Cardiac muscle cell (in vitro differentiated cells and primary cell): ENCODE results near the gene CMSS1. TPM values are rescaled to one million over a fixed set of nuclear protein-coding genes. Genes with fewer than 3 reads are reported as not detected.
A peak's percentile ranks its signal among the peaks of the same experiment; 100 is the strongest.

Source experiments
- DNase-seq, 2 donors: peaks; one replicate each; pipeline versions ENCODE4 v3.0.0 to v3.0.0-alpha.2; 2010 to 2017; ENCODE audit warnings: low read depth in 1 of 2, low spot score in 1 of 2
- H3K27ac ChIP-seq: fragments of 200-600 bp; sonication (generic); 2 replicates; pipeline ENCODE4 v1.5.1; 2016
- H3K27me3 ChIP-seq: fragments of 200-600 bp; sonication (generic); 2 replicates; pipeline ENCODE4 v1.6.0; 2016; ENCODE audit warnings: control low read depth
- H3K36me3 ChIP-seq: fragments of 200-600 bp; sonication (generic); 2 replicates; pipeline ENCODE4 v1.5.1; 2016; ENCODE audit warnings: control low read depth
- H3K4me1 ChIP-seq: fragments of 200-600 bp; sonication (generic); 2 replicates; pipeline ENCODE4 v1.8.1; 2017; ENCODE audit warnings: low read depth, mild to moderate bottlenecking, mixed run types
- H3K4me3 ChIP-seq: fragments of 200-600 bp; sonication (generic); 2 replicates; pipeline ENCODE4 v1.5.1; 2016; ENCODE audit warnings: mild to moderate bottlenecking
- H3K9me3 ChIP-seq: fragments of 200-600 bp; sonication (generic); 2 replicates; pipeline ENCODE4 v1.5.1; 2017; ENCODE audit warnings: low read depth, mild to moderate bottlenecking, control low read depth
- CTCF ChIP-seq: IDR thresholded peaks from 2 replicates; pipeline ENCODE4 v1.5.1; 2012; ENCODE audit warnings: low read depth, mild to moderate bottlenecking, low read length
- polyA plus RNA-seq: library from polyadenylated mRNA; unstranded; fragments of >200 nt; fragmentation: Nextera tagmentation; extraction: Ambion mirVana; gene quantifications from 2 replicates; pipeline ENCODE4 v1.2.1, GENCODE V29; 2016
- total RNA-seq: library from RNA; depleted of rRNA; stranded (reverse); fragments of >200 nt; gene quantifications from 2 replicates; pipeline ENCODE4 v1.2.3, GENCODE V29; 2016

CMSS1 gene
- total and polyA plus RNA-seq, 2 experiments from 2014 or later = 13.1 to 32.9 TPM

GRCh38 chr3:99875581-99875928, 57.9 kb downstream of the CMSS1 start:
- Histone ChIP-seq H3K4me3 (peak overlapping the region; percentile 44), H3K9me3 (no peaks in the 10 kb centered on the region), H3K27ac (no peak overlapping the region), H3K4me1 (no peaks in the 10 kb centered on the region), H3K27me3 (peaks cover 33% of the 10 kb centered on the region), H3K36me3 (no peaks in the 10 kb centered on the region)
- peak; percentile 17 to 87 for DNase-seq
- TF ChIP-seq CTCF = no peak

- no peaks in the 10 kb centered on the region for H3K36me3 ChIP-seq
- peak overlapping the region; percentile 44 for H3K4me3 ChIP-seq
- no peak for TF ChIP-seq CTCF
- DNase-seq = peak; percentile 86 to 93
- H3K9me3 ChIP-seq = no peaks in the 10 kb centered on the region
- H3K27ac ChIP-seq = no peak overlapping the region
- no peaks in the 10 kb centered on the region for H3K4me1 ChIP-seq
- H3K27me3 ChIP-seq = peaks cover 33% of the 10 kb centered on the region
Observed at GRCh38 chr3:99875929-99876841, 58.5 kb downstream of the CMSS1 start.

DNA sequence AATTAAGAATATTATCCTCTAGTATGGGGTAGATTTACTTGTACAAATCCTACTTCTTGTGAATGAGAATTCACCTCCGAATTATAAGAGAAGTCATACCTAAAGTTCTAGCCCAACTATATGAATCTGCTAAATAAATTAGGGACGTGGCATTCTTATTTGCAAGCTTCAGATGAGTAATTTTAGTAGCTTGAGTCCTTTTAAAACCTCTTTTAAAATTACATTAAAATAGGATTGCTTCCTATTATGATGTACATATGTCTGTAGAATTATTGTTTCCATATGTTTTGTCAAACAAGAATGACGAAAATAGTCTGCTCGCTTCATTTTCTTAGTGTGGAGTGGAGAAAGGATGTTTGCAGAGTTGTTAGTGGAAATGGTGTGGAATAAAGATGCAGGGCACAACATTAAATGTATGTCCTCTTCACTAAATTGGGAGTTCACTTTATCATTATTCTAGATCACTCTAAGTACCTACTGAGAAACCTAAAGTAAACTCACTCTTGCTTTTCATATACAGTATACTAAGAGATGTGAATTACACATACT, 59.4 kb downstream of the CMSS1 start:
- Histone ChIP-seq H3K36me3 (no peaks in the 10 kb centered on the region), H3K27me3 (peaks cover 33% of the 10 kb centered on the region), H3K4me1 (no peaks in the 10 kb centered on the region), H3K4me3 (no peak overlapping the region), H3K27ac (no peak overlapping the region), H3K9me3 (no peaks in the 10 kb centered on the region)
- DNase-seq = no peak
- TF ChIP-seq CTCF = no peak

- DNase-seq = peak in 1 of 2 donors; percentile 66
- no peaks in the 10 kb centered on the region for H3K36me3 ChIP-seq
- H3K9me3 ChIP-seq = no peaks in the 10 kb centered on the region
- H3K4me1 ChIP-seq = no peaks in the 10 kb centered on the region
- H3K27ac ChIP-seq = no peak overlapping the region
- no peak overlapping the region for H3K4me3 ChIP-seq
- no peak for TF ChIP-seq CTCF
- H3K27me3 ChIP-seq = peaks cover 33% of the 10 kb centered on the region
Observed at GRCh38 chr3:99878005-99878404, 60.3 kb downstream of the CMSS1 start.

DNA sequence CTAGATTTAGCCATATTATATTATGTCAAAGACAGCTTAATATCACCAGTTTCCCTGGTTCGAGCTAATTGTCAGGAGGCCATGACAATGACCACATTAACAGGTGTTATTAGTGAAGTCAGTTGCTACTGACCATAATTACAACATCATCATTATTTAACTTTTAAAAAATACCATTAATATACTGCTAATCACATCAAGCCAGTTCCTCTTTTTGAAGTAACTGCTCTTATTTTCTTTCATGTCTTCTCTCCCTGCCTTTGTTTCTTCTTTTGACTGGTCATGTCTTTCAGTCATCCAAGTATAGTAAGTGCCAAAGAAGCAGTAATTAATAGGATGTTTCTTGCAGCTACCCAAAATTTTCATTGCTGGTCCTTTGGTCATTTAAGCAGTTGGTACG, 61.6 kb downstream of the CMSS1 start:
- no peak overlapping the region for H3K27ac ChIP-seq
- H3K9me3 ChIP-seq = no peaks in the 10 kb centered on the region
- no peak overlapping the region for H3K4me3 ChIP-seq
- H3K27me3 ChIP-seq = peaks cover 29% of the 10 kb centered on the region
- no peak for DNase-seq
- H3K36me3 ChIP-seq = no peaks in the 10 kb centered on the region
- H3K4me1 ChIP-seq = no peaks in the 10 kb centered on the region
- TF ChIP-seq CTCF = no peak
